Liver (tissue), 9 donors: ENCODE measurements around the gene ACMSD. TPM values are rescaled to one million over a fixed set of nuclear protein-coding genes. Genes with fewer than 3 reads are reported as not detected.

ENCODE experiments used
- DNase-seq: peaks from one replicate; pipeline ENCODE4 v3.0.0-alpha.2; 2017; ENCODE audit warnings: low spot score
- H3K27ac ChIP-seq, 2 donors: one replicate each; pipeline ENCODE4 v1.7.0; 2013; ENCODE audit warnings: inconsistent platforms in 2 of 2, low read length in 2 of 2, control low read depth in 1 of 2, low read depth in 1 of 2, mild to moderate bottlenecking in 1 of 2
- H3K27me3 ChIP-seq, 4 donors: one replicate each; pipeline versions ENCODE4 v1.6.1 to v1.7.0; 2013; ENCODE audit warnings: low read length in 3 of 4, inconsistent platforms in 1 of 4, mild to moderate bottlenecking in 1 of 4, moderate library complexity in 1 of 4; ENCODE audit not compliant: control insufficient read depth in 4 of 4, insufficient read depth in 4 of 4
- H3K36me3 ChIP-seq, 4 donors: one replicate each; pipeline versions ENCODE4 v1.6.1 to v1.7.0; 2013; ENCODE audit warnings: low read length in 3 of 4, mild to moderate bottlenecking in 3 of 4, low read depth in 1 of 4, moderate library complexity in 1 of 4; ENCODE audit not compliant: control insufficient read depth in 4 of 4, insufficient read depth in 3 of 4
- H3K4me1 ChIP-seq, 4 donors: one replicate each; pipeline versions ENCODE4 v1.6.1 to v1.7.0; 2013; ENCODE audit warnings: low read length in 3 of 4, mild to moderate bottlenecking in 3 of 4, moderate library complexity in 1 of 4; ENCODE audit not compliant: control insufficient read depth in 4 of 4, insufficient read depth in 4 of 4
- H3K4me3 ChIP-seq, 3 donors: one replicate each; pipeline versions ENCODE4 v1.6.1 to v1.7.0; 2013; ENCODE audit warnings: low read length in 3 of 3, control low read depth in 1 of 3, low read depth in 1 of 3, mild to moderate bottlenecking in 1 of 3
- H3K9ac ChIP-seq, 2 donors: one replicate each; pipeline ENCODE4 v1.7.0; 2013; ENCODE audit warnings: low read length in 2 of 2, mild to moderate bottlenecking in 2 of 2, moderate library complexity in 2 of 2, control low read depth in 1 of 2, low read depth in 1 of 2
- H3K9me3 ChIP-seq, 4 donors: one replicate each; pipeline versions ENCODE4 v1.6.1 to v1.7.0; 2013; ENCODE audit warnings: low read length in 3 of 4; ENCODE audit not compliant: control insufficient read depth in 4 of 4
- ATF3 ChIP-seq: IDR thresholded peaks from 2 replicates; pipeline ENCODE4 v1.6.1; 2016; ENCODE audit warnings: antibody characterized with exemption
- CTCF ChIP-seq: fragments of 150-350 bp; IDR thresholded peaks from 2 replicates; pipeline ENCODE4 v1.5.1; 2017; ENCODE audit warnings: improper control_type of control experiment, low read depth, low read length; ENCODE audit not compliant: missing input control
- EGR1 ChIP-seq, 2 donors: IDR thresholded peaks; 2 replicates each; pipeline ENCODE4 v1.6.1; 2016 to 2018; ENCODE audit warnings: antibody characterized with exemption in 2 of 2, low read depth in 2 of 2
- FOXA1 ChIP-seq: IDR thresholded peaks from 2 replicates; pipeline ENCODE4 v1.6.1; 2016; ENCODE audit warnings: antibody characterized with exemption
- FOXA2 ChIP-seq: IDR thresholded peaks from 2 replicates; pipeline ENCODE4 v1.6.1; 2016; ENCODE audit warnings: antibody characterized with exemption
- GABPA ChIP-seq, 2 donors: IDR thresholded peaks in 1 of 2; conservative IDR thresholded peaks in 1 of 2; 2 replicates each; pipeline ENCODE4 v1.6.1; 2016; ENCODE audit warnings: antibody characterized with exemption in 2 of 2, mild to moderate bottlenecking in 1 of 2, moderate library complexity in 1 of 2
- HNF4A ChIP-seq, 2 donors: conservative IDR thresholded peaks; 2 replicates each; pipeline ENCODE4 v1.6.1; 2016; ENCODE audit warnings: antibody characterized with exemption in 2 of 2, mild to moderate bottlenecking in 2 of 2
- HNF4G ChIP-seq: IDR thresholded peaks from 2 replicates; pipeline ENCODE4 v1.6.1; 2016; ENCODE audit warnings: antibody characterized with exemption
- JUND ChIP-seq, 2 donors: IDR thresholded peaks; 2 replicates each; pipeline ENCODE4 v1.6.1; 2016; ENCODE audit warnings: antibody characterized with exemption in 2 of 2
- MAX ChIP-seq: IDR thresholded peaks from 2 replicates; pipeline ENCODE4 v1.6.1; 2016; ENCODE audit warnings: antibody characterized with exemption
- NR2F2 ChIP-seq: IDR thresholded peaks from 2 replicates; pipeline ENCODE4 v1.6.1; 2016; ENCODE audit warnings: antibody characterized with exemption
- RAD21 ChIP-seq, 2 donors: IDR thresholded peaks; 2 replicates each; pipeline ENCODE4 v1.6.1; 2016; ENCODE audit warnings: antibody characterized with exemption in 2 of 2, mild to moderate bottlenecking in 2 of 2
- REST ChIP-seq: IDR thresholded peaks from 2 replicates; pipeline ENCODE4 v1.6.1; 2016; ENCODE audit warnings: antibody characterized with exemption, mild to moderate bottlenecking
- RXRA ChIP-seq, 2 donors: IDR thresholded peaks; 2 replicates each; pipeline ENCODE4 v1.6.1; 2017 to 2018; ENCODE audit warnings: antibody characterized with exemption in 2 of 2, mild to moderate bottlenecking in 1 of 2
- SP1 ChIP-seq: IDR thresholded peaks from 2 replicates; pipeline ENCODE4 v1.6.1; 2018; ENCODE audit warnings: antibody characterized with exemption, mild to moderate bottlenecking
- TAF1 ChIP-seq: conservative IDR thresholded peaks from 2 replicates; pipeline ENCODE4 v1.6.1; 2016; ENCODE audit warnings: antibody characterized with exemption, mild to moderate bottlenecking
- YY1 ChIP-seq: IDR thresholded peaks from 2 replicates; pipeline ENCODE4 v1.6.1; 2016; ENCODE audit warnings: antibody characterized with exemption, mild to moderate bottlenecking
- ZBTB33 ChIP-seq: IDR thresholded peaks from 2 replicates; pipeline ENCODE4 v1.6.1; 2016; ENCODE audit warnings: antibody characterized with exemption
- WGBS: extraction: QIAGEN DNeasy Blood & Tissue Kit; methylation state at CpG from one replicate; pipeline ENCODE4 v1.1.7; 2013; 5-methylcytosine and 5-hydroxymethylcytosine counted together
- polyA plus RNA-seq, 2 donors: library from polyadenylated mRNA; stranded (reverse) in 1 of 2; unstranded in 1 of 2; fragments of 200-250 nt in 1 of 2; fragments of >200 nt in 1 of 2; fragmentation: Nextera tagmentation in 1 of 2; extraction: Ambion mirVana in 1 of 2; gene quantifications; one replicate each; pipeline versions ENCODE4 v1.2.1 to v1.2.3, GENCODE V29; 2013 to 2015
- total RNA-seq, 2 donors: library from RNA; depleted of rRNA; stranded (reverse); fragments of >200 nt; gene quantifications; one replicate each; pipeline ENCODE4 v1.2.3, GENCODE V29; 2014
- donor health status: healthy.
- donor health status: healthy.
- donor health status: healthy.
- donor health status: healthy.
- donor health status: healthy.

ACMSD gene
- total and polyA plus RNA-seq, 4 donors, result 11.9 to 91.4 (median 75.8) TPM

- Histone ChIP-seq H3K9ac (no peak overlapping the region), H3K27ac (peak overlapping the region; percentile 70 to 77)
- no peak for DNase-seq
Observed at GRCh38 chr2:134836986-134837385, 1.4 kb upstream of the ACMSD start.

GRCh38 chr2:134839649-134840048, 1.2 kb downstream of the ACMSD start:
- Histone ChIP-seq H3K27me3 (no peaks in the 10 kb centered on the region), H3K27ac (peak overlapping the region; percentile 70 to 77), H3K4me1 (peaks cover 7 to 60% (median 44%) of the 10 kb centered on the region in 4 donors), H3K36me3 (peaks cover 2 to 5% (median 4%) of the 10 kb centered on the region in 4 donors), H3K4me3 (peak overlapping the region; percentile 57 to 72 (median 70)), H3K9me3 (peaks cover 0 to 6% (median 0%) of the 10 kb centered on the region in 4 donors), H3K9ac (peak overlapping the region; percentile 80 to 98)
- TF ChIP-seq FOXA2 (peak; percentile 100), HNF4A (conservative IDR thresholded peaks at IDR 0.05) (peak; percentile 68 to 72), RXRA (IDR thresholded peaks at IDR 0.05) (peak; percentile 83 to 91), EGR1 (IDR thresholded peaks at IDR 0.05; ENCODE audit: low read depth in 2 of 2) (peak in 1 of 2 donors; percentile 40), YY1 (peak; percentile 78), ATF3 (peak; percentile 56), MAX (peak; percentile 52), FOXA1 (peak; percentile 99), ZBTB33 (peak; percentile 59), JUND (IDR thresholded peaks at IDR 0.05) (peak; percentile 58 to 60), REST (peak; percentile 92), NR2F2 (no peak), RAD21 (IDR thresholded peaks at IDR 0.05) (peak; percentile 41 to 60), GABPA (IDR thresholded peaks at IDR 0.05 in 1 of 2, conservative IDR thresholded peaks at IDR 0.05 in 1 of 2) (no peak), CTCF (no peak), TAF1 (peak; percentile 94), SP1 (peak; percentile 95), HNF4G (no peak)
- WGBS, result 36% methylated on average over 2 of the region's 2 CpGs
- no peak for DNase-seq

More at GRCh38 chr2:134836986-134837385, 1.4 kb upstream of the ACMSD start:
- 50% methylated on average over 2 of the region's 2 CpGs for WGBS
- Histone ChIP-seq H3K36me3 (peaks cover 0 to under 1% (median 0%) of the 10 kb centered on the region in 4 donors), H3K9me3 (peaks cover 0 to 6% (median 0%) of the 10 kb centered on the region in 4 donors), H3K4me1 (peaks cover under 1 to 33% (median 21%) of the 10 kb centered on the region in 4 donors), H3K27me3 (no peaks in the 10 kb centered on the region), H3K4me3 (no peak overlapping the region)
- peak; percentile 50 for TF ChIP-seq YY1
- no peak for TF ChIP-seq EGR1 (IDR thresholded peaks at IDR 0.05; ENCODE audit: low read depth in 2 of 2)
